Superior temporal gyrus (tissue), 1 donor: ENCODE measurements around the gene COPS9.

Experiments
- DNase-seq: peaks from one replicate; pipeline ENCODE4 v3.0.0-alpha.2; 2016; ENCODE audit errors: extremely low spot score

COPS9 gene

DNA sequence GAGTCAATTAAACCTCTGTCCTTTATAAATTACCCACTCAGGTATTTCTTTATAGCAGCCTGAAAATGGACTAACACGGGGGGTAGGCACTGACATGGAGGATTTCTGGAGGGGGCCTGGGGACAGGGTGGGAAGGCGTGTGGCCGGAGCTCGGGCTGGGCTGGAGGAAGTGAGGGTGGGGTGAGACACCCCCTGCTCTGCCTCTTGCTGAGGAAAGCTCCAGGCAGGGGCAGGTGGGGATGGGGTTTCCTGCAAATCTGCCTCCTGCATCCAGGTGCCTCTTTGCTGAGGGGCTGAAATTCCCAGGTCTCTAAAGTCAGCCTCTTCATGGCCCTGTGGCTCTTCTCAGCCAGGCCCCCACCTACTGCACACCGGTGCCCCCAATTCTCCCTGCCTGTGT lies 30.1 kb upstream of the COPS9 start:
- no peak for DNase-seq

DNA sequence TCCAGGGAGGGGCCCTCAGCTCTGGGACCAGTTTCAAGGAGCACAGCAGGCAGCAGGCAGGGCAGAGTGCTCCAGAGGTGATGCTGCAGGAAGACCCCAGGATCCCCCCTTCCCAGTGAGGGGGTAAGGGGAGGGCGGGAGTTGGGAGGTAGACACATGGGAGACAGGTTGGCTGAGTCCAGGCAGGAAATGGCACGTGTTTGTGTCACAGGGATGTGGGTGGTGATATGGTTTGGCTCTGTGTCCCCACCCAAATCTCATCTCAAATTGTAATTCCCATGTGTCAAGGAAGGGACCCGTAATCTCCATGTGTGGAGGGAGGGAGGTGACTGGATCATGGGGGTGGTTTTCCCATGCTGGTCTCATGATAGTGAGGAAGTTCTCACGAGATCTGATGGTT lies 29.6 kb upstream of the COPS9 start:
- no peak for DNase-seq

DNA sequence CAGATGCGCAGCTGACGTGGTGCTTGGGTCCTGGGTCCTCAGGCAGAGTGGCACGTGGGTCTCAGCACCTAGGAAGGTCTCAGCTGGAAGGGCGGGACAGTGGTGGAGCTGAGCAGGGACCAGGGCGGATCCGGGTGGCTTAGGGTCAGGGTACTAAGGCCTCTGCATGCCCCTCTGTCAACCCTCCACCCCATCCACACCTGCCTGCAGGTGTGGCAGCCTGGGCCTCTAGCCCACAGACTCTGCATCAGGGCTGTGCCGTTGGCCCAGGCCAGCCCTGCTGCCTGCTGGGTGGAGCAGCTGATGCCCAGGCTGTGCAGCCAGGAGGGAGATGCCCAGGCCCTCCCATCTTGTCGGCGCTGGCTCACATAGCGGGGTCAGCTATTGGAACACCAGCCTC lies 28.9 kb upstream of the COPS9 start:
- no peak for DNase-seq

DNA sequence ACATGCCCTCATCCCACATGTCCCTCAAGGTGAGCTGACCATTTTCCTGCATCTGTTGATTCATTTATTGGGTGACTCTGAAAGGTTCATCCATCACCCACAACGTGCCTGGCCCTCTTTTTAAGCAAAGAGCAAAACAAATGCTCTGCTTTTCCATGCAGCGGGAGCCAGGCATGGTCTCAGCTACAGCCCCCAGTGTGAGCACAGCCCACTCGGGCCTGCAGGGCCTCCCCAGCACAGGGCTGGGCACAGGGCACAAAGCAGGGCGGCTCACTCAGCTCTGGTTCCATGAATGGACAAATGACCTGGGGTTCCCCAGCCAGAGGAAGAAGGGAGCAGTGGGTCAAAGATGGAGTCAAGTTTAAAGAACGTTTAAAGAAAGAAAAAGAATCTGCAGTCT lies 28.5 kb upstream of the COPS9 start:
- no peak for DNase-seq

DNA sequence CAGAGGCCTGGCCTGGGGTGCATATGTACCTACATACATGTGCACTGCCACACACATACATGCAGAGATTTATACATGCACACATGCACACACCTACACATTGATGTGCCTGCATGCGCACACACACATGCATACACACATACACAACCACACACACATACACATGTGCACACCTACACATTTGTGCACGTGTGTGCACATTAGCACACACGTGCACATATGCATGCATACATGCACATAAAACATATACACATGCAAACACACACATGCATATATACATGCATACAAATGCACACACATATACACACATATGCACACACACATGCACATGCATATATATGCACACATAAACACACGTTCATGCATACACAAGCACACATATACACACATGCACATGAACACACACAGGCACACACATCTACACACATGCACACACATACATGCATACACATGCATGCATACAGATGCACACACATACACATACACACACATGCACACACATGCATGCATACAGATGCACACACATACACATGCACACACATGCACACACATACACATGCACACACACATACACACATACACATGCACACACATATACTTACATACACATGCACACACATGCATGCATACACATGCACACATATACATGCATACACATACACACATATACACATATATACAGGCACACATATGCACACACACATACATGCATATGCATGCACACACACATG lies 27.9 kb upstream of the COPS9 start:
- no peak for DNase-seq

DNA sequence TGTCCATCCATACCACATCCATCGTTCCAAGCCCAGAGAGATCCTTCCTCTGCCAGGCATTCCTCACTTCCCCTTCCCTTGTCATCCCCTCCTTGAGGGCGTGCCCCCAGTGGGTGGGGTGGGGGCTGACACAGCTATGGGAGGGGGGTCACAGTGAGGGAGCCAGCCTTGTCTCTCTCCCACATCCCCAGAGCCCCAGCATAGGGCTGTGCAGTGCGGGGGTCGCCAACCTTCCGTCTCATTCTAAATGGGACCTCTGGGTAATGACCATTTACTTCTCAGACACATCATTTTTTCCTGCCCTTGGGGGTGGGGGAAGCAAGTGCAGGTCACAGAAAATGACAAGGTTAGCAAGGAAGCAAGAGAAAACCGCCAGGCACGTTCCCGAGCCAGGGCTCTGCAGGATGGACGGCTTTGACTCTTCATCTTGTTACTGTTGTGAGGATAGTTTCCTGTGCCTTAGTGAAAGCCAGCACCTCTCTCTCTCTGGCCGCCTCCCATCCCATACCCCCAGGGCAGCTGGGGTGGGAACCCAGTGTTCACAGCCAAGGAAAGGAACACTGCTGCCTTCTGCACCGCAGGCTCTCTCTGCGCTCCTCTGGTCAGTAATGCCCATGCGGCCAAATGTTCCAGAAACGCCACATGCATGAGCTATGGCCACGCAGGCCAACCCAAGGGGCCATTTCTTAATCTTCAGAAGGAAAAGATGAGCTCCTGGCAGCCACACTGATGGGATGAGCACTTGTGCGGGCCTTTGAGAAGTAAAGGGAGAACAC lies 27.0 kb upstream of the COPS9 start:
- no peak for DNase-seq

DNA sequence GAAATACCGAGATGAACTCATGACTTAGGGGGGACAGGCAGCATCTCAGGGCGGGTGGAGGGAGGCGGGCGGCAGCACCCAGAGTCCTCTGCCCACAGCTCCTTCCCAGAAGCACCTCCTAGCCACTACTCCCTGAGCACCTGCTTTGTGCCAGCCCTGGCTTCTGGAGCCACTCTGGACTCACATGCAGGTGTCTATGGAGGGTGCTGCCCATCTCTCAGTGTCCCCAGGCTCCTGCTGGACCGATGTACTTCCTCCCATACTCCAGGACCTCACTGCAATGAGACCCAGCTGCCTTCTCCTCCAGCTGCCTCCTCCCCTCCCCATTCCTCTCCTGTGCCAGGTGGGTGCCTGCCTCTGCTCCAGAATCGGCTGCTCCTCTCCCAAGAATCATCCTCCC lies 26.4 kb upstream of the COPS9 start:
- no peak for DNase-seq

DNA sequence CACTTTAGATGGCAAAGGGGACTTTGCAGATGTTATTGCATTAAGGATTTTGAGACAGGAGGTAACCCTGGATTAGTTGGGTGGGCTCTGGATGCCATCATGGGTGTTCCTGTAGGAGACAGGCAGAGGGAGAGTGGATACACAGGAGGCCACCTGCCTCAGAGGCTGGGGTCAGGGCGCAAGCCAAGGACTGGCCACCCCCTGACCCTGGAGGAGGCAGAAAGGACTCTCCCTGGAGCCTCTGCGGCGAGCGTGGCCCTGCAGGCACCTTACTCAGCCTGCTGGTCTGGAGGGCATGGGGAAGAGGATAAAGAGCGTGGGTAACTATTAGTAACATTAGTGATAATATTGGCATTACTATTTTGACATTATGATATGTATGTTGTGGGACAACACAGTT lies 25.9 kb upstream of the COPS9 start:
- no peak for DNase-seq

DNA sequence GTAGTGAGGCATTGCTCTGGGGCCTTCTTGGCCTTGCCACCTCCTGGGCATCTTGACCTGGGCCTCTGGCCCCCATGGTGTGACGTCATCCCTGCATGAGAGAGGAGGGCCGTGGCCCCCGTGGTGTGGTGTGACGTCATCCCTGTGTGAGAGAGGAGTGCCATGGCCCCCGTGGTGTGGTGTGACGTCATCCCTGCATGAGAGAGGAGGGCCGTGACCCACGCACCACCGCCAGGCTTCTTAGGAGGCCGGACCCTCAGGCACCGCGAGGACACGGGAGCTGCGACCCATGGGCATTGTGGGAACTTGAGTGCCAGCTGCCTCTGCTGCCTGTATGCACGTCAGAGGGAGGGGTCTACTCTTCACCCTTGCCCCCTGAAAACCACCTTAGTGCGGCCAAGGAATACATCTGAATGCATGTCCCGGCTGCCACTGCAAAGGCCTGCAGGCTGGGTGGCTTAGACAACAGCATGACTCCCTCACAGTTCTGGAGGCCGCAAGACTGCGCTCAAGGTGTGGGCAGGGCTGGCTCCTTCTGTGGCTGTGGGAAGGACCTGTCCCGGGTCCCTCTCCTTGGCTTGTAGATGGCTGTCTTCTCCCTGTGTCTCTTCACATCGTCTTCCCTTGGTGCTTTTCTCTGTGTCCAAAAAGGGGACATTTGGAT lies 25.1 kb upstream of the COPS9 start:
- DNase-seq = no peak

DNA sequence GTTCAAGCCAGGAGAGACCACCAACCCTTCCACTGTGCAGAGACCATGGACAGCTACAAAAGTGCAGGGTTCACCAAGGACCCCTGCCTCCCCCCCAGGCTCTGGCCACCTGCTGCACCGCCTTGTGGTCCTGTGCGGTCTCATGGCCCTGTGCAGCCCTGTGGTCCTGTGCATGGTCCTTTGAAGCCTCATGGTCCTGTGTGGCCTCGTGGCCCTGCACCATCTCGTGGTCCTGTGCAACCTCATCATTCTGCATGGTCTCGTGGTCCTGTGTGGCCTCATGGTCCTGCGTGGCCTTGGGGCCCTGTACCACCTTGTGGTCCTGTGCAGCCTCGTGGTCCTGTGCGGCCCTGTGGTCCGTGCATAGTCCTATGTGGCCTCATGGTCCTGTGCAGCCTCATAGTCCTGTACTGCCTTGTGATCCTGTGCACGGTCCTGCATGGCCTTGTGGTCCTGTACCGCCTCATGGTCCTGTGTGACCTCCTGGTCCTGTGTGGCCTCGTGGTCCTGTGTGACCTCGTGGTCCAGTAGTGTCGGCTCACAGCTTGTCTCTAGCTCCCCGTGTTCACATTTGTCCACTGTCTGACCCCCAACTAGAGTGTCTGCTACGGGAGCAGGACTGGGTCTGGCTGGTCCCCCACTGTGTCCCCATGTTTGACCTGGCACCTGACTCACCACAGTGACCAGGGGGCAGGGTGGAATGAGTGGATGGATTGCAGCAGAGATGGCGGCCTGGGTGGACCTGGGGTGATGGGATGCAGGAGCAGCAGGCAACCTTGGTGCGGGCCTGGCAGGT lies 24.4 kb upstream of the COPS9 start:
- no peak for DNase-seq

DNA sequence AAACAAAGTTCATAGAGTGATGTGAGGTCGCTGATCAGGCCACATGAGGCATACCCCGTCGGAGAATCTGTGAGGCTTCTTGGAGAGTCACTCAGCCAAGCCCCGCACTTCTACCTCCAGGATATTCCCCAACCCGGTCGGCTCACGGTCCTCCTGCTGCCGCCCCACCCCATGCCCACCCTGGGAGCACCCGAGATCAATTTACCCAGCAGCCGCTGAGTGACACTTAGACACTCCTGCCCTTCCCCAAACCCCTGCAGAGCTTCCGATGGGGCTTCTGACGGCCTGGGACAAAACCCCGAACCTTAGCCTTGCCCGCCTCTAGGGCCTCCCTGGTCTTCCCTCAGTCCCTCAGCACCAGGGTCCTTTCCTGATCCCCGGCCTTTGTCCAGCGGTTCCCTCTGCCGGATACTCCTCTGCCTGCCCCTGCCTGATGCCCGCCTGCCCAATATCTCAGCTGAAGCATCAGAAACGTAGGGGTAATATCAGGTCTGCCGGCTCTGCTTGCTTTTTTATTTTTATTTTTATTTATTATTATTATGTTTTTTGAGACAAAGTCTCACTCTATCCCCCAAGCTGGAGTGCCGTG lies 23.2 kb upstream of the COPS9 start:
- DNase-seq = no peak

DNA sequence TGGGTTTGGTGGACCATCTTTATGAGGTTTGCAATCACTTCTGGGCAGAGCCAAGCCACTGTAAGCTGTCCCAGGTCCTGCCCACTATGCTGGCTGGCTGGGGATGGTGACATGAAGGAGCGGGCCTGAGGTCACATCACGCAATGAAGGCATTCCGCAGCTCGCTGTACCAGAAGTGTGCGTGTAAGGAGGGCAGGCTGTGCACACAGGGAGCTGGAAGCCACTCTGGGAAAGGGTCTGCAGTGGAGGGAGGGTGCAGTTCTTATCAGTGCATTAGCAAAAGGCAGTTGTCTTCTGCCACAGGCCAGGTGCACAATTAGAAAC lies 21.0 kb upstream of the COPS9 start:
- no peak for DNase-seq

DNA sequence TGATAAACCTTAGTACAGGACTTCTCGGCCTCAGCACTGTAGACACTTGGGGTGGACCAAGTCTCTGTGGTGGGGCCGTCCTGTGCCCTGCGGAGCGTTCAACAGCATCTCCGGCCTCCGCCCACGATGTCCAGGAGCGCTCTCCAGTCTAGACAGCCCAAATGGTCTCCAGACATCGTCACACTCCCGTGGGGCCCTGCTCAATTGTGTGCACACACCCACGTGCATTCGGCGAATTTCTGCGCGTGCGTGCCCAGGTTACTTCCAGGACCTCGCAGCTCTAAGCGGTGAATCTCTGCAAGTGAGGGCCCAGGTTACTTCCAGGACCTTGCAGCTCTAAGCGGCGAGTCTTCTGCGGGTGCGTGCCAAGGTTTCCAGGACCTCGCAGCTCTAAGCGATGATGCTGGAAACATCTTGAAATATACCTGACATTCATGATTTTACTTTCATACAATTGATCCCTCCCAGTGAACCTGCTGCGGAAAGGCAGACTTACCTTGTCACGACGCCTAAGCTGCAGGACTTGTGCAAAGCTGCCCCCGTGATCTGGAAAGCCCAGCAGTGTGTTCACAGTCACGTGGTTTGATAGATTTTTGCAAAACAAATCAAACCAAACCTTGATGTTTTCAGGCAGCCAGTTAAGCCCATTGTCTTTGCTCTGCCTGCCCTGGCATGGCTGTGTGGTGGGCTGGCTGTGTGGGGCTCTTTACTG lies 20.5 kb upstream of the COPS9 start:
- DNase-seq = no peak

DNA sequence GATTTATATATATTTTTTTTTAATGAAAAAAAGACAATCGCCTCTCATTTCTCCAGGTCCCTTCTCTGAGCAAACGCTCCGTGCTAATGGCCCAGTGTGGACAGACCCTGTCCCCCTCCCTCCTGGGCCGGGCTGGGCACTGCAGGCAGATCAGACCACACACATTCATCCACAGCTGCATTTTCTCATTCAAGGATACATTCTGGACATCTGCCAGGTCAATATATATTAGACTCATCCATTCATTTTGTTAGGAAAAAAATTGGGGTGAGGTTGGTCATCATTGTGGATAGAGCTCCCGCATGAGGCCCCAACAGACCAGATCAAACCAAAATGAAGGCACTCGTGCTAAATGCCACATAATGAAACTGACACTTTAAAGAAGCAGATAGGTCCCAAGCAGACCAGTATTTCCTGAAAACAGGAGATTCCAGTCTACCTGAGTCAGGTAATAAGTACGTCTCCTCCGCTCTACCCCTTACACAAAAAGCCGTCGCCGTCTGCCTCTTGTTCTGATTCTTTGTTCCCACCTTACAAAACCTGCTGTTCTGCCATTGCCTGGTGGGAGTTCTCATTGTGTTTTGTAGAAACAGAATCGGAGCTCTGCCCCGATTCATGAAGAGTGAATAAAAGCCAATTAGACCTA lies 19.8 kb upstream of the COPS9 start:
- DNase-seq = no peak

DNA sequence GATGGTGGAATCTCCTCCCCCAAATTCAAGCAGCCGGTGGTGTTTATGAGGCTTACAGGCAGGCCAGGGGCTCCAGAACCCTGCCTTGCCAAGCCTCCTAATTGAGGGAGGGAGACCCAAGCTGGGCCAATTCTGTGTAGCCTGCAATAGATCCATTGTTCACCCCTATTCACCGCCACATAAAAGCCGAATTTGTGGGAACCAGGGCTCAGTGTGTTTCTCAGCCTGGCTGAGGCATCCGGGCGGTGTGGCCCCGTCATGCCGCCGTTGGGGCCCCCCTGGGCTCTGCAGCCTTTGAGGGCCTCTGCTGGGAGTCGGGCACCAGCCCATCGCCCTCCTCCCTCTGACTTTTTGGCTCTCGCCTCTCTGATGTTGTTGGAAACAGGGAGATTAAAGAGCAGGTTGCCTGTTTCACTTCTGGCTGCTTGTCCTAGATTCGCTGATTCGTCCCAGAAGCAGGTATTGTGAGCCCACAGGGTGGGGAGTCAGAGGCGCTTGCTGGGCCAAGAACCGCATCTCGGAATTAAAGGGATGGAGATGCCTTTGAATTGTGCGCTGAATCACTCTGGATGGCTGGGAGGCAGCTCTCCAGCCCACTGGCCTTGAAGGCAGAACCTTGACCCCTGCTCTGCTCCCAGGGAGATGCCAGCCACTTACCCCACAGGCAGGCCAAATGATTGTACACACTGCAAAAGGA lies 19.1 kb upstream of the COPS9 start:
- DNase-seq = peak; percentile 29

DNA sequence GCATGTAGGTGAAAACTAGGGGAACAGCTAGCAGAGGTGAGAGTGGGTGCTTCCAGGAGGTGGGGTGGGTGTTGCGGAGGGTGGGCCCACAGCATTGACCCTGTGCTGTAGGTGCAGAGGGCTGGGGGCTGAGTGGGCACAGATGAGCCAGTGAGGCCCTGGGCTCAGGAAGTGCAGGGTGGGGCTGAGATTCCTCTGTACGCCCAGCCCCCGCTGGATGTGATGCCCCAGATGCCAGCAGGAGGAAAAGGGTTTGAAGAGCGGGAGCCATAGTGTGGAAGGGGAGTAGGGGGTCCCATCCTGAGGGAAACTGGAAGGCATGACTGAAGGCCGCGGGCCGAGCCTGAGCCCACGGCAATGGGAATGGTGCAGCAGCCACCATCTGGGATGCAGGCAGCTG lies 18.5 kb upstream of the COPS9 start:
- DNase-seq = no peak

DNA sequence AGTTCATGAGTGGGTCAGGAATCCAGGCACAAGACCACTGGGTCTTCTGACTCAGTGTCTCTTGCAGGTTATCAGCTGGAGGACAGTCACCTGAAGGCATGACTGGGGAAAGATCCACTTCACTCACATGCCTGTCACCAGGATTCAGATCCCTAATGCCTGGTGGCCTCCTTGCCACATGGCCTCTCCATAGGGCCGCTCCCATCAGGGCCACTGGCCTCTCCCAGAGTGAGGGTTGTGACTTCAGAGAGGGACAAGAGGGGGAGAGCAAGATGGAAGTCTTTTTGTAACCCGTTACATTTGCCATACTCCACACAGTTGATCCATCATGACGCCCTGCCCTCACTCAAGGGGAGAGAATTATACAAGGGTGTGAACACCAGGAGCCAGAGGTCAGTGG lies 17.3 kb upstream of the COPS9 start:
- DNase-seq = no peak

DNA sequence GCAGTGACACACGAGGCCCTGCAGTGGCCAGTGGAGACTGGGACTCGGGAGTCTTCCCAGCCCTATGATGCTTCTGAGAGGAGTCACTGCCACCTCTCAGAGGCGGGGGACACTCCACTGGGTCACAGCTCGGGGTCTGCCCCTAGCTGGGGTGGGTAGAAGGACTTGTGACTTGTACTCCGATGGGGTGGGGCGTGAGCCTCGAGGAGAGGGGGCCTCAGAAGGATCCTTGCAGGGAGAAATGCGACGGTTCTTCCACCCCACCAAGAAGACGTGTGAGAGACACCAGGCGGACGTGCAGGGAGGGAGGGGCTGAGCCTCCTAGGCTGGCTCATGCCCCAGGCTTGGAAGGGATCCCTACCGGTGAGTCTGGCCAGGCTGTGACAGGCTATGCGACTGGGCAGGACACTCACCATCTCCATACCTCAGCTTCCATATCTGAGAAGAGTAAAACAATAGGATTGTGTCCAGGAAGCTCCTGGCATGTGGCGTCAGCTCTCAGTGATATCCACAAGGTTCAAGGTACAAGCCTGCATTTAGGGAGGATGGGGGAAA lies 15.4 kb upstream of the COPS9 start:
- DNase-seq = no peak

DNA sequence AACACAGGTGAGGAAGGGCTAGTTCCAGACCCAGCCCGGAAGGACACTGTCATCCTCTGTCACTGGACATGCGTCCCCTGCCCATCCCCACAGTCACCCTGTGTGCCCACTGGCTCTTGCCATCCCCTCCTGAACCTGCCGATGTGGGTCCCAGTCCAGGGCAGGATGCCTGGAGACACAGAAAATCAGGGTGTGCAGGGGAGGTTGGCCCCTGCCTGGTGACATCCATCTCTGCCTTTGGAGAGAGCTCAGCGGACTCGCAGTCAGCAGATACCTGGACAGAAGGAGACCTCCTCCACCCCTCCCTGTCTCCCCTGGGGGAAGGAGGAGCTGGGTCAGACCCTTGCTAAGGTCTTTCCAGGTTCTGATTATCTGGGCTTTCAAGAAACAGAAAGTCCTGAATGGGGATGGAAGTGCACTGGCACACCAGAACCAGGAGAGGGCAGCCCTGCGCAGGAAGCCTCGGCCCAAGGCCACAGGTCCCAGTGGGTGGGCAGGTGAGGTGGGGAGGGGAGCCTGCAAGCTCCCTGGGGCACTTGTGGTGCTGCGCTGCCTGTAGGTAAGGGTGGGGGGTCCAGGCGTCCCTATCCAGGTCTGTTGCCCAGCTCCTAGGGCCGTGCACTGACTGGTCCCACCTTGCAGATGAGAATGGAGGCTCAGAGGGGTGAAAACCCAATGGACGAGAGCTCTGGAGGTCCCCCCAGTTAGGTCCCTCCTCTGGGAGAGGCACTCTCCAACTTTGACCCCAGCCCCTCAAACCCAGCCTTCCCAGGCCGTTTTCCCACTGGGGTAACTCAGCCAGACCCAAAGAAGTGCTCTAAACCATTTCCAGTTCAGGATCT lies 14.1 kb upstream of the COPS9 start:
- DNase-seq = peak; percentile 67
